GM12878 (cell line): ENCODE results near the gene LY6G5B. TPM values are rescaled to one million over a fixed set of nuclear protein-coding genes. Genes with fewer than 3 reads are reported as not detected.

ENCODE experiments used
- ATAC-seq: fragments of 200-7000 bp; cut with Tn5 transposase; 3 replicates; pipeline ENCODE4 v1.9.1; 2020; ENCODE audit warnings: mild to moderate bottlenecking, moderate library complexity
- BruUV-seq: library from RNA; stranded (reverse); fragments of 400-500 nt; replicated peaks from 2 replicates; lab custom pipeline; 2021; lab: Mats Ljungman, UMichigan
- CTCF ChIA-PET: fragments of 300-600 bp; sonication (Branson Sonifier 250); formaldehyde crosslinking; extraction: SDS; loops from one replicate; lab custom pipeline; 2021; ENCODE audit warnings: inconsistent platforms; lab: Yijun Ruan, JAX
- POLR2A ChIA-PET: fragments of 350-600 bp; formaldehyde crosslinking; extraction: SDS; loops from one replicate; lab custom pipeline; 2021; ENCODE audit warnings: inconsistent platforms; lab: Charles Lee
- RAD21 ChIA-PET: fragments of 300-600 bp; sonication (Branson Sonifier 250); formaldehyde crosslinking; loops from one replicate; lab custom pipeline; 2023; ENCODE audit warnings: antibody characterized with exemption; ENCODE audit not compliant: unreplicated experiment; lab: Charles Lee
- SMC1A ChIA-PET: fragments of 300-600 bp; sonication (Branson Sonifier 250); formaldehyde crosslinking; loops from one replicate; lab custom pipeline; 2023; ENCODE audit not compliant: unreplicated experiment, uncharacterized antibody; lab: Charles Lee
- DNase-seq: peaks from one replicate; pipeline ENCODE4 v3.0.0-alpha.2; 2011; ENCODE audit warnings: low read depth, low spot score
- FAIRE-seq: peaks from 3 replicates; lab custom pipeline; 2011; peaks lifted over from hg19 to GRCh38; lab: Jason Lieb, UNC
- H2AFZ ChIP-seq: 2 replicates; pipeline ENCODE4 v1.6.0; 2011; ENCODE audit warnings: low read depth, low read length, control low read depth; ENCODE audit not compliant: control insufficient read depth
- H3K27ac ChIP-seq: 2 replicates; pipeline ENCODE4 v1.5.1; 2011; ENCODE audit warnings: control low read depth; ENCODE audit not compliant: control insufficient read depth, insufficient read depth
- H3K27me3 ChIP-seq, 2 experiments: replicated peaks in 1 of 2; 2 replicates each; pipeline versions ENCODE4 v1.6.0 to v1.6.1; 2011; ENCODE audit warnings: low read length in 1 of 2; ENCODE audit not compliant: control insufficient read depth in 2 of 2, insufficient read depth in 2 of 2
- H3K36me3 ChIP-seq, 2 experiments: 2 replicates each; pipeline ENCODE4 v1.5.1; 2011; ENCODE audit warnings: low read length in 1 of 2; ENCODE audit not compliant: control insufficient read depth in 2 of 2, insufficient read depth in 2 of 2
- H3K4me1 ChIP-seq: 2 replicates; pipeline ENCODE4 v1.6.1; 2011; ENCODE audit warnings: mild to moderate bottlenecking, low read length, moderate library complexity, mixed read lengths; ENCODE audit not compliant: control insufficient read depth, insufficient read depth
- H3K4me2 ChIP-seq: 2 replicates; pipeline ENCODE4 v1.6.0; 2011; ENCODE audit warnings: control low read depth; ENCODE audit not compliant: control insufficient read depth, insufficient read depth
- H3K4me3 ChIP-seq: fragments of 200-600 bp; sonication (generic); 2 replicates; pipeline ENCODE4 v1.5.1; 2016
- H3K79me2 ChIP-seq: 2 replicates; pipeline ENCODE4 v1.6.0; 2011; ENCODE audit warnings: low read length; ENCODE audit not compliant: control insufficient read depth, insufficient read depth
- H3K9ac ChIP-seq: 2 replicates; pipeline ENCODE4 v1.8.0; 2011; ENCODE audit warnings: low read length, control low read depth, mixed read lengths; ENCODE audit not compliant: control insufficient read depth, insufficient read depth
- H3K9me3 ChIP-seq: replicated peaks from 3 replicates; pipeline ENCODE4 v1.5.1; 2011; ENCODE audit warnings: mild to moderate bottlenecking, low read length; ENCODE audit not compliant: control insufficient read depth, insufficient read depth
- H4K20me1 ChIP-seq: 2 replicates; pipeline ENCODE4 v1.6.0; 2011; ENCODE audit not compliant: control insufficient read depth, insufficient read depth
- CTCF ChIP-seq, 3 experiments: IDR thresholded peaks in 2 of 3; conservative IDR thresholded peaks in 1 of 3; 2 replicates each; pipeline ENCODE4 v1.5.1; 2011; ENCODE audit warnings: low read depth in 3 of 3, low read length in 3 of 3, mild to moderate bottlenecking in 3 of 3, control low read depth in 2 of 3, moderate library complexity in 2 of 3, inconsistent platforms in 1 of 3, mixed read lengths in 1 of 3; ENCODE audit not compliant: control insufficient read depth in 2 of 3, insufficient read depth in 1 of 3; ENCODE audit errors: extremely low read depth in 1 of 3
- EED ChIP-seq: sonication (generic); IDR thresholded peaks from 2 replicates; pipeline ENCODE4 v1.6.1; 2016; ENCODE audit warnings: antibody characterized with exemption, low read depth
- KAT2A ChIP-seq: conservative IDR thresholded peaks from 2 replicates; pipeline ENCODE4 v1.6.1; 2011; ENCODE audit warnings: low read depth, low read length; ENCODE audit not compliant: control insufficient read depth
- POLR2AphosphoS5 ChIP-seq: IDR thresholded peaks from 2 replicates; pipeline ENCODE4 v1.6.1; 2011; ENCODE audit warnings: mild to moderate bottlenecking, low read length, inconsistent platforms
- RBBP5 ChIP-seq: fragments of 200-600 bp; sonication (generic); conservative IDR thresholded peaks from 2 replicates; pipeline ENCODE4 v1.6.1; 2016
- TCF12 ChIP-seq: IDR thresholded peaks from 2 replicates; pipeline ENCODE4 v1.6.1; 2011; ENCODE audit warnings: low read depth, mild to moderate bottlenecking, low read length
- ZZZ3 ChIP-seq: IDR thresholded peaks from 2 replicates; pipeline ENCODE4 v1.6.1; 2011; ENCODE audit warnings: low read depth; ENCODE audit not compliant: control insufficient read depth, insufficient read length
- WGBS: methylation state at CpG from one replicate; pipeline ENCODE4 v1.1.6; 2016; ENCODE audit warnings: low lambda C conversion rate; ENCODE audit not compliant: insufficient replicate concordance, insufficient coverage; ENCODE audit errors: missing lambda C conversion rate; 5-methylcytosine and 5-hydroxymethylcytosine counted together
- in situ Hi-C: fragments of 300-500 bp; cut with MboI; formaldehyde crosslinking; loops from 9 replicates; pipeline ENCODE4 v1.14.3; 2018; ENCODE audit warnings: mixed read lengths
- intact Hi-C: fragments of 100-400 bp; cut with micrococcal nuclease; formaldehyde crosslinking; loops from one replicate; pipeline ENCODE4 v1.14.2; 2022; ENCODE audit not compliant: unreplicated experiment
- polyA plus RNA-seq, 11 experiments: library from polyadenylated mRNA; depleted of rRNA in 4 of 11; unstranded in 6 of 11; stranded (reverse) in 5 of 11; fragments of >200 nt; fragmentation: Nextera tagmentation in 4 of 11; fragmentation: Illumina TruSeq in 1 of 11; extraction: Ambion mirVana in 4 of 11; extraction: Trizol in 1 of 11; gene quantifications; 1 replicate in 1 of 11; 2 replicates in 10 of 11; pipeline versions ENCODE4 v1.2.1 to v1.2.3, GENCODE V29; 2011 to 2016; ENCODE audit warnings: inconsistent platforms in 2 of 11, missing spikeins in 2 of 11, low read depth in 1 of 11
- total RNA-seq, 4 experiments: library from RNA; depleted of rRNA in 3 of 4; stranded (reverse); fragments of >200 nt in 3 of 4; fragmentation: Illumina TruSeq in 1 of 4; extraction: Trizol in 1 of 4; gene quantifications; 2 replicates each; pipeline versions ENCODE4 v1.2.1 to v1.2.3, GENCODE V29; 2013 to 2021

Gene LY6G5B
- total and polyA plus RNA-seq, 10 of the 15 experiments (the other 5 are each of a cell fraction or from before 2014, with no cell fraction given): 3.2 to 16.5 (median 7.5) TPM

GRCh38 chr6:31686483-31686882 lies 16.7 kb downstream of the LY6G5B start (continued):
- no peak for TF ChIP-seq CTCF (IDR thresholded peaks at IDR 0.05 in 2 of 3, conservative IDR thresholded peaks at IDR 0.05 in 1 of 3; ENCODE audit: control insufficient read depth in 2 of 3, extremely low read depth in 1 of 3, insufficient read depth in 1 of 3, low read depth in 3 of 3, low read length in 3 of 3)
- TF ChIP-seq ZZZ3: no peak
- TF ChIP-seq EED: no peak

- RAD21 ChIA-PET: no interaction called here
- Histone ChIP-seq H3K27ac (no peak overlapping the region), H2AFZ (no peak overlapping the region), H3K4me2 (no peak overlapping the region), H3K79me2 (no peaks in the 10 kb centered on the region), H3K27me3 (no peaks in the 10 kb centered on the region), H3K4me3 (no peak overlapping the region), H3K36me3 (peaks cover 7 to 31% of the 10 kb centered on the region in 2 experiments; a peak in 3 of 4 replicates), H3K4me1 (no peaks in the 10 kb centered on the region), H3K9me3 (no peaks in the 10 kb centered on the region), H3K9ac (no peak overlapping the region)
- POLR2A ChIA-PET: no interaction called here
- in situ Hi-C loops: no loop called here
- DNase-seq (no peak), FAIRE-seq (no peak)
- SMC1A ChIA-PET: no interaction called here
- 85% methylated on average over 8 of the region's 8 CpGs for WGBS
- CTCF ChIA-PET: interaction anchor here (1.2 kb wide), 2 partner anchors 25 to 83 kb away, joined by 3 to 4 read pairs; no protein-coding TSS in a partner anchor
- TF ChIP-seq KAT2A: no peak
- no peak for TF ChIP-seq TCF12
- TF ChIP-seq POLR2AphosphoS5: peak; percentile 27; the same call in 1 of the 2 replicates
- no peak for TF ChIP-seq RBBP5
- TF ChIP-seq, all 136 proteins: peak for 1
- no peak for ATAC-seq
- no peaks in the 10 kb centered on the region for H4K20me1 ChIP-seq
- BruUV-seq: TSS peak; percentile 22
- intact Hi-C loops: no loop called here
Observed at GRCh38 chr6:31687321-31687720, 17.5 kb downstream of the LY6G5B start.
